Measurements from ENCODE around the gene PLXNB2.
A peak's percentile ranks its signal among the peaks of the same experiment; 100 is the strongest.

Gene PLXNB2

DNA sequence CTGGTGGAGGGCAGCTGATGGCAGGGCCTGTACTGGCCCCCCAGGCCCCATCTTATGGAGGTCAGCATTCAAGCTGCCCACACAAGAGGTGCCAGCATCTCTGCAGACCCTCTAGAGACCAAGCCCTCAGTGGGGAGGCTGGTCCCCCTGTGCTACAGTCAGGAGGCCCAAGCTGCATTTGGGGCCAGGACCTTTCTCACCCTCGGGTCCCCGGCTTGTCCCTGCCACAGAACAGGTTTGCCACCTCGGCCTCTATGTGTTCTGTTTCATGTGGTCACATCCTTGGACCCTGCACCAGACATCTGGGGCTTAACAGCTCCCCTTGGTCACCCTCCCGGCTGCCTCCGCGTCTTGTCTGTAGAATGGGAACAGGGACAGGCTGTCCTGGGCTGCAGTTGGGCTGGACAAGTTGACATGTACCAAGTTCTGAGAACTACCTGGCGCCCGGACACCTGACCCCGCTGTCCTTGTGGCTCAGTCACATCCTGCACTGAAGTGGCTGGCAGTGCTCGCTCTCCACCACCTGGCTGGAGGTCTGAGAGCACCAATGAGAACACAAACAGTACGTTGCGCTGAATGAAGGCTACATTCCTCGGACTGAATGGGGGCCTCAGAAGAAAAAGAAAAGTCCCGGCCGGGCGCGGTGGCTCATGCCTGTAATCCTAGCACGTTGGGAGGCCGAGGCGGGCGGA, 2.7 kb upstream of the PLXNB2 start:
- WGBS, 2 experiments (ENCODE audit: insufficient coverage in 2 of 2), result 90 to 94% methylated on average over 13 of the region's 21 CpGs
- H3K4me3 ChIP-seq (ENCODE audit: extremely low read depth, insufficient read depth, low read length, poor library complexity, severe bottlenecking), result no peak overlapping the region
- H3K4me1 ChIP-seq (ENCODE audit: control insufficient read depth, insufficient read depth, low read length, poor library complexity, severe bottlenecking), result peaks cover 27% of the 10 kb centered on the region
- H3K9me3 ChIP-seq (ENCODE audit: control insufficient read depth, low read length), result no peaks in the 10 kb centered on the region
- no peak overlapping the region for H3K27ac ChIP-seq (ENCODE audit: low read depth, low read length, severe bottlenecking)
- peaks cover 3% of the 10 kb centered on the region for H3K36me3 ChIP-seq (ENCODE audit: control insufficient read depth, insufficient read depth, low read length)

DNA sequence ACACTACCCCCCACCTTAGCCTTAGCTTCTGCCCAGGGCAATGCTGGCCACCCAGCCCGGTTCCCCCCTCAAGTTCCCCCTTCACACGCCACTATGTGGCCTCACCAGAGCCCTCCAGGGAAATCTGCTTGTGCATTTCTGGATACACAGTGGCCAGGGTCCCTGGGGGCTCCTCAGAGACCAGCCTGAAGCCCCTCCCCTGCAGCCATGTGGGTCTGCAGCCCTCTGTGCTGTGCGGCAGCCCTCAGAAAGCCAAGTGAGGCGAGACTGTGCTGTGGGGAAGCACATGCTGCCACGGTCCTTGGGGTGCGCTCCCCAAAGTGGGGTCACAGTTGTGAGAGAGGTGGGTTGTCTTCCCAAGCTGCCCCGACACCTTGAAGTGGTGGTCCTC, 2.1 kb upstream of the PLXNB2 start:
- H3K27ac ChIP-seq (ENCODE audit: low read depth, low read length, severe bottlenecking), result no peak overlapping the region
- no peaks in the 10 kb centered on the region for H3K9me3 ChIP-seq (ENCODE audit: control insufficient read depth, low read length)
- no peak overlapping the region for H3K4me3 ChIP-seq (ENCODE audit: extremely low read depth, insufficient read depth, low read length, poor library complexity, severe bottlenecking)
- WGBS, 2 experiments (ENCODE audit: insufficient coverage in 2 of 2), result 72 to 73% methylated on average over 7 of the region's 7 CpGs
- H3K4me1 ChIP-seq (ENCODE audit: control insufficient read depth, insufficient read depth, low read length, poor library complexity, severe bottlenecking), result peaks cover 30% of the 10 kb centered on the region
- H3K36me3 ChIP-seq (ENCODE audit: control insufficient read depth, insufficient read depth, low read length), result peaks cover 5% of the 10 kb centered on the region

DNA sequence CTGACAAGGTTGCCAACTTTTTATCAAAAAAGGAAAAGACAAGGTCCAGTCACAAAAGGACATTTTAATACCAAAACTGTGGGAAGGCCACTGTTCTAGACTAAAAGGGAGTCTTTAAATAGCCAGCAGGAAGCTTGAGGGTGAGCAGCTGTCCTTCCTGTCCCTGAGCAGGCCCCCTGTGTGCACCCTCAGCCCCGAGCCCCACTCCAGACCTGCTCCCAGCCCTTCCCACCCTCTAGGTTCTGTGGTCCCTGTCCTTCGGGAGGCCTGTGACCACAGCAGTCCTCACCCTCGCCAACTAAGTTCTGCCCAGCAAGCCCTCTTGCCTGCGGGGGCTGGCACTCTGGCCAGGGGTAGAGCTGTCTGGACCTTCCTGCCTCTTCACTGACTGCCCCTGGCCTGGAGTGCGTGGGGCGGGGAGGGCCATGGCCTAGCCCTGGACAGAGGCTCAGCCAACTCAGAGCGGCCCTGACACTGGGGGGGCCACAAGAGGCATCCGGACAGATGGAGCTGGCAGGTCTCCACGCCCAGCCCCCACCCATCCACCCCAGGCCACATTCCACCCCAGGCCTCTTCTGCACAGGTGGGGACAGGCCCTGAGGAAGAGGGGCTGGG, 1.6 kb upstream of the PLXNB2 start:
- Histone ChIP-seq H3K4me3 (ENCODE audit: extremely low read depth, insufficient read depth, low read length, poor library complexity, severe bottlenecking) (no peak overlapping the region), H3K36me3 (ENCODE audit: control insufficient read depth, insufficient read depth, low read length) (peaks cover 6% of the 10 kb centered on the region), H3K4me1 (ENCODE audit: control insufficient read depth, insufficient read depth, low read length, poor library complexity, severe bottlenecking) (peaks cover 30% of the 10 kb centered on the region), H3K9me3 (ENCODE audit: control insufficient read depth, low read length) (no peaks in the 10 kb centered on the region), H3K27ac (ENCODE audit: low read depth, low read length, severe bottlenecking) (peak overlapping the region; percentile 44)
- 59 to 79% methylated on average over 2 to 7 of the region's 9 CpGs for WGBS, 2 experiments (ENCODE audit: insufficient coverage in 2 of 2)

DNA sequence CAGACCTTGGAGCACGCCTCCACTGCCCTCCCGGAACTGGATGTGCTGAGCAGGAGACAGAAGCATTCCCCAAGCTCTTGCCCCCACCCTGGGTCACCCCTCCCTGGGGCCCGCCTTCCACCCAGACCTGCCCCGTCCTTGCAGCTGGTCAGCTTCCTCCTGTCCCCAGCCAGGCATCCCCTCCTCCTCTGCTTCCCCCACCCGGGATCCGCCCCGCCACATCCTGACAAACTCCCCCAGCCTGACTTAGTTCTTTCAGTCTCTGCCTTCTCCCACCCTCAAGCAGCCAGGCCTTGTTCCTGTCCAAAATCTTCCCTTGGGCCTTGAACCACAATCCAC, 1.1 kb upstream of the PLXNB2 start:
- peak overlapping the region; percentile 44 for H3K27ac ChIP-seq (ENCODE audit: low read depth, low read length, severe bottlenecking)
- WGBS, 2 experiments (ENCODE audit: insufficient coverage in 2 of 2), result 48 to 50% methylated on average over 5 to 6 of the region's 7 CpGs
- H3K4me3 ChIP-seq (ENCODE audit: extremely low read depth, insufficient read depth, low read length, poor library complexity, severe bottlenecking), result no peak overlapping the region

DNA sequence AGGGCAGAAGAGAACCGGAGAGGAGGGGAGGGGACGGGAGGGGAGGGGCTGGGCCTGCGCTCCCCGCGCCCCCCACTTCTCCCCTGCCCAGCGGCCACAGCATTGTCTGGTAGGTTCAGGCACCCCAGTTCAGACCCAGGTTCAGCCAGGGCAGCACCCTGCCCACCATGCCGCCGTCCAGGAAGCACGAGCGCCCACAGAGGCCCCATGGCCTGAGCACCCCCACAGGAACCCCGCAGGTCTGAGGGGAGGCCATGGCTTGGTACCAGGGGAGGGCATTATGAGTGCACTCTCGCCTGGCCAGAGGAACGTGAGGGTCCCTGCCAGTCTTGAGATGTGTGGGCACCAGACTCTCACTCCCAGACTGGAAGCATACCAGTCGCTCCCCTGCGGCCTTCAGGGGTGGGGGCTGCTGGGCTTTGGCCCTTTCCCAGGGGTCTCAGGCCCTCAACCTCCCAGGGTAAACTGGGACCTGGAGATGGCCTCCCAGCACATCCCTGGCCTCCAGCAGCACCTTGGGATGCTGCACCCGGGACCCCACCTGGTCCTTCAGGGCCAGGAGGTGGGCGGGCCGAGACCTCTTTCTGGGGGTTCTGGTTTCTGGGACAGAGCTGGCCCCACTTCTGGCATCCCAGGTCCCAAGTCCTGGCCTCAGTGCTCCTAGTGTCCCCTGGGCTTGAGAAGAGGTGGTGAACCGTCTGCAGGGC, 597 bp upstream of the PLXNB2 start:
- Histone ChIP-seq H3K9me3 (ENCODE audit: control insufficient read depth, low read length) (no peaks in the 10 kb centered on the region), H3K4me3 (ENCODE audit: extremely low read depth, insufficient read depth, low read length, poor library complexity, severe bottlenecking) (no peak overlapping the region), H3K4me1 (ENCODE audit: control insufficient read depth, insufficient read depth, low read length, poor library complexity, severe bottlenecking) (peaks cover 38% of the 10 kb centered on the region), H3K36me3 (ENCODE audit: control insufficient read depth, insufficient read depth, low read length) (peaks cover 16% of the 10 kb centered on the region), H3K27ac (ENCODE audit: low read depth, low read length, severe bottlenecking) (peak overlapping the region; percentile 44)
- WGBS, 2 experiments (ENCODE audit: insufficient coverage in 2 of 2), result 88 to 90% methylated on average over 14 to 17 of the region's 19 CpGs

More for the DNA sequence above, 1.1 kb upstream of the PLXNB2 start:
- Histone ChIP-seq H3K36me3 (ENCODE audit: control insufficient read depth, insufficient read depth, low read length) (peaks cover 10% of the 10 kb centered on the region), H3K4me1 (ENCODE audit: control insufficient read depth, insufficient read depth, low read length, poor library complexity, severe bottlenecking) (peaks cover 35% of the 10 kb centered on the region), H3K9me3 (ENCODE audit: control insufficient read depth, low read length) (no peaks in the 10 kb centered on the region)

DNA sequence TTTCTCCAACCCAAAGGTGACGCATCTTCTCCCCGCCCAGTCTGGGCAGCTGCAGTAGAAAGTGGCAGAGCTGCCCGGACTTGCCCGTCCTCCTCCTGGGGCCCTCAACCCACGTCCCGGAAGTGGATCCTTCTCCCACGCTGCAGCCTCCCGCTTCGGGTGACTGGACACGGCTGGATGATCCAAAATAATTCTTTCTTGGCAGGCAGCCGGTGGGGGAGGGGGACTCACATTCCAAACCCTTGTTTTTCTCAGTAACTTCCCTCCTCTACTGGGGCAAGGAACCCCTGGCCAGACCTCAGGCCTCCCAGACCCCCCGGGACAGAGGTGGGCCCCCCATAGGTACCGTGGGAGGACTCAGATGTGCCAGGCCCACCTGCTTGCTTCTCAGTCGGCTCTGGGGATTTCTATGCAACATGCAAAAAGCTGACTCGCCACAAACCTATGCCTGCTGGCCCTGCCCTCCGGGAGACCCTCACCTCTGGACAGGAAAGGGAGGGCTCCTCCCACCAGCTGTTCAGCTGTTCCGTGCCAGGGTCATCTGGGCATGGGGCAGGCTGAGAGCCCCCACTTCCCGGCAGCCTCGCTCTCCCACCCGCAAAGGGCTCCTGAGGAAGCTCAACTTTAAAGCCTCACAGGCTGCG, 1.4 kb downstream of the PLXNB2 start:
- Histone ChIP-seq H3K4me1 (ENCODE audit: control insufficient read depth, insufficient read depth, low read length, poor library complexity, severe bottlenecking) (peaks cover 46% of the 10 kb centered on the region), H3K9me3 (ENCODE audit: control insufficient read depth, low read length) (no peaks in the 10 kb centered on the region), H3K4me3 (ENCODE audit: extremely low read depth, insufficient read depth, low read length, poor library complexity, severe bottlenecking) (peak overlapping the region; percentile 79), H3K36me3 (ENCODE audit: control insufficient read depth, insufficient read depth, low read length) (peaks cover 28% of the 10 kb centered on the region), H3K27ac (ENCODE audit: low read depth, low read length, severe bottlenecking) (peak overlapping the region; percentile 32)
- WGBS, 2 experiments (ENCODE audit: insufficient coverage in 2 of 2), result 20 to 32% methylated on average over 16 to 18 of the region's 21 CpGs

DNA sequence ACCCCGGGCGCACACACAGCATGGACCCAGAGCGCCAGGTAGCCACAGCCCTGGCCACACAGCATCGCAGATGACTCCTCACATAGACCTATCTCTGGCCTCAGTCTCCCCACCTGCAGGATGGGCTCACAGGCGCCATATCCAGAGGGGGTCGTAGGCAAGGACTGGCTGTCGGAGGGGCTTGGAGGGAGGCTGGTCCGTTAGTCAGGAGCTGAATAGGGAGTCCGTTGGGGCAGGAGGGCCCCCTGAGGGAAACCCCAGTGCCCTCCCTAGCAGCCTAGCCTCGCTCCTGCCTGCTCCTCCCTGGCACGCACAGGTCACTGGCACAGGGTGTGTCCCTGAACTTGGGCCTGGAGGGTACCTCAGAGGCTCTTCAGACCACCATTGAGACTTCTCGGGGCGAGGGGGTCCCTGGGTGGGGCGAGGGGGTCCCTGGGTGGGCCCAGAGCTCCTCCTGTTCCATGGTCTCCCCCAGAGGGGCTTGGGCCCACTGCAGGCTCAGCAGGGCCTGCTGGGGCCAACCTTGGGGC, 2.0 kb downstream of the PLXNB2 start:
- 92 to 93% methylated on average over 7 to 10 of the region's 14 CpGs for WGBS, 2 experiments (ENCODE audit: insufficient coverage in 2 of 2)
- Histone ChIP-seq H3K4me3 (ENCODE audit: extremely low read depth, insufficient read depth, low read length, poor library complexity, severe bottlenecking) (peak overlapping the region; percentile 79), H3K4me1 (ENCODE audit: control insufficient read depth, insufficient read depth, low read length, poor library complexity, severe bottlenecking) (peaks cover 52% of the 10 kb centered on the region), H3K9me3 (ENCODE audit: control insufficient read depth, low read length) (no peaks in the 10 kb centered on the region), H3K36me3 (ENCODE audit: control insufficient read depth, insufficient read depth, low read length) (peaks cover 34% of the 10 kb centered on the region), H3K27ac (ENCODE audit: low read depth, low read length, severe bottlenecking) (peak overlapping the region; percentile 32)

DNA sequence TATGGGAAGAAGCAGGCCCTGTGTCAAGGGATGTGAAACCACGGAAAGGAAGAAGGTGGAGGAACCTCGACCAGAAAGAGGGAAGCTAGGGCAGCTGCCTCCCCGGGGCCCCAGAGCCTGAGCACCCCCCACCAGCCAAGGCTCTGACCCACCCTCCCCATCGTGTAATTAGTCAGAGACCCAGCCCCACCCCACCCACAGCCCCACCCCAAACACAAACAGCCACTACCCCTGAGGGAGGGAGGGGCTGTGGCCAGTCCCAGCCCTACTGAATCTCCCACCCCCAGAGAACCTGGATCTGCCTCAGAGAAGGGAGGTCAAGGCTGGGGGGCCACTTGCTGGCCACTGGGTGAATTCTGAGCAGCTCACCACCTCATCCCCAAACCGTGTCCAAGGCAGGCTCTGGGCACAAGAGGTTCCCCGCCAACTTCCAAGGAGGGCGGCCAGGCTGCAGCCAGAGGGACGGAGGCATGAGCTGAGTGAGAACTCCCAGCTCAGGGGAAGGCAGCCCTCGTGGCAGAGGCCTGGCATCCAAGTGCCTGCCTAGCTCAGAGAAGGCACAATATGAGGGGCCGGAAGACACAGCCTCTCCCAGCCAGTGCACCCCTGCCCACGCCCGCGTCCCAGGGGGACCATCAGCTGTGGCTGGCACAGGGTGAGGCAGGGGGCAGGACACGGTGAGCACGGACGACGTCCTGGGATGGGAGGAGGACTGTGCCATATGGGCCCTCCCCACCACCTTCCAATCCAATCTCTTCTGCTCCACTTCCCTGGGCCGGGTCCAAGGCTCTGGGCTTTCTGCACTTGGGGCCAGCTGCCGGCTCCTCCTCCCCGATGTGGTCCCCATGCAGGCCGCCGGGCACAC, 2.7 kb downstream of the PLXNB2 start:
- WGBS, 2 experiments (ENCODE audit: insufficient coverage in 2 of 2), result 91% methylated on average over 15 to 18 of the region's 22 CpGs
- Histone ChIP-seq H3K4me1 (ENCODE audit: control insufficient read depth, insufficient read depth, low read length, poor library complexity, severe bottlenecking) (peaks cover 52% of the 10 kb centered on the region), H3K4me3 (ENCODE audit: extremely low read depth, insufficient read depth, low read length, poor library complexity, severe bottlenecking) (no peak overlapping the region)

DNA sequence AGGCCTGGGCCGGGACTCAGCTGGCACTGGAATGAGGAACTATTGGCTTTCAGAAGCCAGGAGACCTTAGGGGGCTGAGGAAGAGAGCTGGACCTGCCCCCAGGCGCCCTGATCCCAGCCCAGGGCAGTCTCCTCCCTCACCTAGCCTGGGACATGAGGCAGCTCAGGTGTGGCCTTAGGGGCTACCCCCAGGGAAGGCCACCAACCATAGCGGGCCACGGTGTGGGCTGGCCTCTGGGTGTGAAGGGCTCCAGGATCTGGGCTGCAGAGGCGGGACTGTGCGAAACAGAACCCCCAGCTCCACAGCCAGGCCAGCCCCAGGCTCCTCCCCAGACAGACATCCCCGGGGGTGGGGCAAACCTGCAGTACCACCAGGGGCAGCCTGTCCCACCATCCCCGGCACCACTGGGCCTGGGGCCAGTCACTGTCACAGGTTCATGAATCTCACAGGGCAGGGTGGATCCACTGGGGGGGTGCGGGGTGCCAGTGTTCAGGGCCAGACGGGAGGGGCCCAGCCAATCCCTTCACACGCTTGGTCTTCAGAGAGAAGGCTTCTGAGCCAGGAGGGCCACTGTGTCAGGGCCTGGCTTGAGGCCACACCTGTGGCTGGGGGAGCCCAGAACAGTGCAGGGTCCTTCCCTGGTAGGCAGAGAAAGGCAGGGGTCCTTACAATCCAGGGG, 3.5 kb downstream of the PLXNB2 start:
- no peak overlapping the region for H3K4me3 ChIP-seq (ENCODE audit: extremely low read depth, insufficient read depth, low read length, poor library complexity, severe bottlenecking)
- peak overlapping the region; percentile 16 for H3K27ac ChIP-seq (ENCODE audit: low read depth, low read length, severe bottlenecking)

More for the DNA sequence above, 2.7 kb downstream of the PLXNB2 start:
- Histone ChIP-seq H3K9me3 (ENCODE audit: control insufficient read depth, low read length) (no peaks in the 10 kb centered on the region), H3K27ac (ENCODE audit: low read depth, low read length, severe bottlenecking) (no peak overlapping the region), H3K36me3 (ENCODE audit: control insufficient read depth, insufficient read depth, low read length) (peaks cover 34% of the 10 kb centered on the region)

More for the DNA sequence above, 3.5 kb downstream of the PLXNB2 start:
- peaks cover 55% of the 10 kb centered on the region for H3K4me1 ChIP-seq (ENCODE audit: control insufficient read depth, insufficient read depth, low read length, poor library complexity, severe bottlenecking)
- H3K36me3 ChIP-seq (ENCODE audit: control insufficient read depth, insufficient read depth, low read length), result peaks cover 34% of the 10 kb centered on the region
- H3K9me3 ChIP-seq (ENCODE audit: control insufficient read depth, low read length), result no peaks in the 10 kb centered on the region
- 76% methylated on average over 10 to 11 of the region's 11 CpGs for WGBS, 2 experiments (ENCODE audit: insufficient coverage in 2 of 2)

Measured in mesodermal cell (in vitro differentiated cells).